GM19455 (cell line): Measurements from ENCODE around the gene FREY1.
A peak's percentile ranks its signal among the peaks of the same experiment; 100 is the strongest.
"Not testable (repeated sequence)": the region's sequence is repeated elsewhere in the genome, so short reads cannot be mapped to it uniquely, and the experiment has no call there.

ENCODE experiments used
- ATAC-seq: cut with Tn5 transposase; IDR thresholded peaks from one replicate; pipeline ENCODE4 v1.9.1; 2021; ENCODE audit not compliant: unreplicated experiment

Gene FREY1

DNA sequence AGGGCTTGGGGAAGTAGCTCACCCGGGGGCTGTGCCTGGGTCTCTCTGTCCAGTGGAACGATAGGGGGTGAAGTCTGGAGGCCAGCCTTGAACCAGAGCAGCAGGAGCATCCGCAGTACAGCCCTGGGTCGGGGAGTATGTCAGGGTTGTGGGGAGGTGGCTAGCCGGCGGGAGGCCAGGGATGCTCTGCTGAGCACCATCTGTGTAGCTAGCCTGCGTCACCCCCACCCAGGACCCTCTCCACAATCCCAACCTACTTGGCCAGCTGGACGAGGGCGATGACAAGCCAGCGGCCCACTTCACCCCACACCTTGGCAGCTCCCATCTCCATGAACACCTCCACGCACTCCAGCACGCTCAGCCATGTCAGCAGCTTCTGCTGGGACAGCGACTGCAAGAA, 8.4 kb upstream of the FREY1 start:
- no peak for ATAC-seq

DNA sequence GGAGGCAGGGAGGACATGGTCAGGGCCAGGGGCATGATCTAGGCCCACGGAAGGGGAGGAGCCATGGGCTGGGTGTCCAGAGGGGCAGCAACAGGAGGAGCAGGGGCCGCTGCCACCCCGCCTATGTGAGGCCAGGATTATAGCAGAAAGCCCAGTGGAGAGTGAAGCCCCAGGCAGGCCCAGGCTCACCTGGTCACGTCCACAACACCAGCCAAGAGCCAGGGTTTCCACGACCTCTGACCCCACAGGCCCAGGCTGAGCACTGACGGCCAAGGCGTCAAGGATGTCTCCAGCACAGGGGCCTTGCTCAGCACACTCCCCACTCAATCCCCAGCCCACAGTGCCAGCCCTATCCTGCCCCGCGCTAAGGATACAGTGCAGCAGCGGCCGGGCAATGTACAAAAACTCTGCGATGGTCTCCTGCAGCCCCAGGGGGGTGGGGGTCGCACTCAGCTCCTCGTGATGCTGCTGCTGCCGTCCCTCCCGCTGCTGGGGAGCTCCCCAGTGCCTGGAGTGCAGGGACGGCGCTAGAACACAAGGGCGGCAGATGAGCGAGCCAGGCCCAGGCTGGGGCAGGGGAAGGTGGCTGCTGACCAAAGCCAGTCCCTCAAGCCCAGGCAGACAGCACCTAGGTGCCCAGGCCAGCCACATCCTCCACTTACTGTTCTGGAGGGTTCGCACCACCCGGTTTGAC, 7.0 kb upstream of the FREY1 start:
- ATAC-seq: no peak

DNA sequence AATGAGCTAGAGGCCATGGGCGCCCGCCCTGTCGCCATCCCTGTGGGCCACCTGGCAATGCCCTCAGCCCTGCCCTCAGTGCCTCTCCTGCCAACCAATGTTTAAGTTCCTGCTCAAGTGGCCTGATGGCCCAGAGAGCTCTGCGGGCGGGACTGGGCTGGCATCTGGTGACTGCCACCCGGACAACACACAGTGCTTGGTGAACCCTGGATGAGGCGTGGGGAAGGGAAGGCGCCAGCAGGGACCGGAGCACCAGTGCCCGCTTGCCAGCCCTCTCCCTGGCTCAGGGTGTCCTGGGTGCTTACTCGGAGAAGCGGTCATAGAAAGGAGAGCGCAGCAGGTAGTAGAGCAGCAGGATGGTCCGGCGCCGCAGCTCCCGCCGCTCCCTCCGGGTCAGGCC, 6.4 kb upstream of the FREY1 start:
- ATAC-seq: no peak

DNA sequence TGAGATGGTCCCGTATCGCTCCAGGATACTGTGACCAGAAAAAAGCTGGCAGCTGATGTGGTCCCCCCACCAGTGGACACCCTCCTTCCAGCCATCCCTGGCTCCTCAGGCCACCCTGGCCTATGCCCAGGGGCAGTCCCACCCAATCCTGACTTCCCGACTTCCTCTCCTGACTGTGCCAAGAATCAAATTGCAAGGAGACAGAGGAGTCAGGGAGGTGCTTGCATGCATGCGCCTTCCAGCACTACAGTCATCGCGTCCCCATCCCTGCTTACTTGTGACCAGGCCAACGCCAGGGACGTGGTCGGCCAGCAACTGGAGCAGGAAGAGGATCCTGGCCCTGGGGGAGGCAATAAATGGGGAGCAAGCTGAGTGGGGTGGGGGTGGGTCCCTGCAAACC, 3.6 kb upstream of the FREY1 start:
- no peak for ATAC-seq

DNA sequence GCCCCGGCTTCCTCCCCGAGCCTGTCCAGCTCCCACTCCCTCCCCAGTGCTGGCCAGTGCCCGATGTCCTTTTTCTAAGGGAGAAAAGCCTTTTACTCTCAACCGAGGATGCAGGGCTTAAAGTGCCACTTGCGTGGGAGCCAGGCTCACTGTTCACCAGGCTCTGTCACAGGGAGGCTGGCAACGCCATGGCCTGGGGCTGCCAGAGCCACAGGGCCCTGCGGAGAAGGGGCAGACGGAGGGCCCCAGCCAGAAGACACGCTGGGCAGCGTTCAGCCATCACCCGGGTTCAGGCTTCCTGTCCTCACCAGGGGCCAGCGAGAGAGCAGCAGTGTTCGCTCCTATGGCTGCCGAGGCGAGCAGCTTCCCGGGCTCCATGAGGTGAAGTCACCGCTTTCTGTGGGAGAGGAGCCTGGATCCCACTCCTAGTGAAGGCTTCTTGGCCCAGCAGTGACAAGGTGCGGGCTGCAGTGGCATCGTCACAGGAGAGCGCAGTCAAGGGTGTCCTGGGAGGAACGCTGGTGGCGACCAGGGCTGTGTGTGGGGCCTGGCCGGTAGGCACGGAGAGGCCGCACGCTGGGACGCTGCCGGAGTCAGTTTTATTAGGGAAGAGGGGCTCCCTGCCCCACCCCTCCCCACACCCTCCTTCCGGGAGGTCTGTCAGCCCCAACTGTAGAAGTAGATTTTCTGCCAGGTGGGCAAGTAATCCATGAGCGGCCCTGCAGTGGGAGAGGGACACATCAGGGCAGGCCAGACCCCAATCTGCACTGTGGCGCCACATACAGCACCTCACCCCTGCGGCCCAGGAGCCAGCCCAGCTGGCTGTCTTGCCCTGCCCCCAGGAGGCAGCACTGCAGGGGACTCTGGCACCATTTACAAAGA, 2.8 kb upstream of the FREY1 start:
- ATAC-seq: no peak

DNA sequence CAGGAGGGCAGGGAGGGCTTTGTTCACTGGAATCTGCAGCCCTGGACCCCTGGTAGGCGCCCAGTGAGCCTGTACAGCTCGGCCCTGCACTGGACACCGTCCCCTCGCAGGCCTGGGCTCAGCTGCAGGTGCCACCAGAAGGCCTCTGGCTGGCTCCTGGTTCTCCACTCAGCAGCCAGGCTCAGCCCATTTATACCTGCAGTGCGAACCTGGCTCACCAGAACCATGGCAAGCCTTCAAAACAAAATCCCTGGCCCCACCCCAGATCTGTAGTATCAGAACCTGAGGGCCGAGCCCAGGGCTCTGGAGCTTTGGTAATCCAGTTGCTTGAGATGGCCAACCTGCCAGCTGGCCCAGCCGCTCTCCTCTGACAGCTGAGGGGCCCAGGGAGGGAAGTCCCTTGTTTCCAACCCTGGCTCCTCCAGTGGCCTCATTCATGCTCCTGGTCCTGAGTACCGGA, 870 bp upstream of the FREY1 start:
- no peak for ATAC-seq

DNA sequence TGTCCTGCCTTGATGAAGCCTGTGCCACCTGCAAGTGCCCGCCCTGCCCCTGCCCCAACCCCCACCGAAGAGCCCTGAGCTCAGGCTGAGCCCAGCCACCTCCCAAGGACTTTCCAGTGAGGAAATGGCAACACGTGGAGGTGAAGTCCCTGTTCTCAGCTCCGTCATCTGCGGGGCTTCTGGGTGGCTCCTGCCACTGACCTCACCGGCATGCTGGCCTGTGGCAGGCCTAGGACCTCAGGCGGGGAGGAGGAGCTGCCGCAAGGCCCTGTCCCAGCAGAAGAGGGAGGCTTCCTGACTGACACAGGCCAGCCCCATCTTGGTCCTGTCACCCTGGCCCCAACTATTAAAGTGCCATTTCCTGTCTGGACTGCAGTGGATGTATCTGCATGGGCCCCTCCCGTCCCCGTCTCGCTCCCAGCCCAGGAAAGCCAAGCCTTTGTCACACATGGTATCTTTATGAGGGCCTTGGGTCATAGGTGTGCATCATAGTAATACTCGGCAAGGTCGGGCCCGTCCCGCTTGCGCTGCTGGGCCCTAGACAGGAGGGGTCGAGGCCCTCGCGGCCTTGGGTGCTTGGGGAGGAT, 882 bp downstream of the FREY1 start:
- no peak for ATAC-seq

DNA sequence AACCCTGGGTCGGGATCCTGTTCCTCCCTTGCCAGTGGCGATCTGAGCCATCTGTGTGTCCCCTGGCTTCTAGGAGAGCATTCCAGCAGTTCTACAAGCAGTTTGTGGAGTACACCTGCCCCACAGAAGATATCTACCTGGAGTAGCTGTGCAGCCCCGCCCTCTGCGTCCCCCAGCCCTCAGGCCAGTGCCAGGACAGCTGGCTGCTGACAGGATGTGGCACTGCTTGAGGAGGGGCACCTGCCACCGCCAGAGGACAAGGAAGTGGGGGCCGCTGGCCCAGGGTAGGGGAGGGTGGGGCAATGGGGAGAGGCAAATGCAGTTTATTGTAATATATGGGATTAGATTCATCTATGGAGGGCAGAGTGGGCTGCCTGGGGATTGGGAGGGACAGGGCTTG, 1.5 kb downstream of the FREY1 start:
- ATAC-seq: not testable (repeated sequence)

DNA sequence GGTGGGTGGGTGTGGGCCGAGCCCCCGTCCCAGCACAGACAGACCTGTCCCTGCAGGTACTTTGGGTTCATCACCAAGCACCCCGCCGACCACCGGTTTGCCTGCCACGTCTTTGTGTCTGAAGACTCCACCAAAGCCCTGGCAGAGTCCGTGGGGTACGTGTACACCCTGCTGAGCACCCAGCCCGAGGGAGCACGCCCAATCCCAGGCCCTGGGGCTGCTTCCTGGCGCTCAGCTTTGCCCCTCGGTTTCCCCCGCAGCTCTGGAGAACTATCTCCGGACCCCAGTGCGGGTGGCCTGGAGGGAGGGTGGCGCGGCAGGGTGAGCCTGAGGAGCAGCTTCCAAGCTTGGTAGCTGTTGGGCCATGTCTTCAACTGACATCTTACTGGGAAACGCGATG, 2.0 kb downstream of the FREY1 start:
- no peak for ATAC-seq

DNA sequence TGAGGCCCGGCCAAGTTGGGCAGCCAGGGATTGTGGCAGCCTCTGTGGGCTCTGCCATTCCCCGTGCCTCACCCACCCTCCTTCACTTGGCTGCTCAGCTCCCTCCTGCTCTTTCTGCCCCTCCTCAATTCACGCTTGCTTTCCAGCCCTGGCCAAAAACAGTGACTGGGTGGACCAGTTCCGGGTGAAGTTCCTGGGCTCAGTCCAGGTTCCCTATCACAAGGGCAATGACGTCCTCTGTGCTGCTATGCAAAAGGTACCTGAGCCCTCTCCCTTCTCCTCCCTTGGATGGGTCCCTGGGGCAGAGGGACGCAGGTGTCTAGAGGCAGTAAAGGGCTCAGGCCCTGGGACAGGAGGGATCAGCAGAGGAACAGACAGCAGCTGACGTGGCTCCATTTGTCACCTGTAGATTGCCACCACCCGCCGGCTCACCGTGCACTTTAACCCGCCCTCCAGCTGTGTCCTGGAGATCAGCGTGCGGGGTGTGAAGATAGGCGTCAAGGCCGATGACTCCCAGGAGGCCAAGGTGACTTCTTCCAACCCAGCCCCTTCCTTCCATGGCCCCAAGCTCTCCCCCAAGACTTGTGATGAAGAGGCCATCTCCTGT, 2.7 kb downstream of the FREY1 start:
- no peak for ATAC-seq

DNA sequence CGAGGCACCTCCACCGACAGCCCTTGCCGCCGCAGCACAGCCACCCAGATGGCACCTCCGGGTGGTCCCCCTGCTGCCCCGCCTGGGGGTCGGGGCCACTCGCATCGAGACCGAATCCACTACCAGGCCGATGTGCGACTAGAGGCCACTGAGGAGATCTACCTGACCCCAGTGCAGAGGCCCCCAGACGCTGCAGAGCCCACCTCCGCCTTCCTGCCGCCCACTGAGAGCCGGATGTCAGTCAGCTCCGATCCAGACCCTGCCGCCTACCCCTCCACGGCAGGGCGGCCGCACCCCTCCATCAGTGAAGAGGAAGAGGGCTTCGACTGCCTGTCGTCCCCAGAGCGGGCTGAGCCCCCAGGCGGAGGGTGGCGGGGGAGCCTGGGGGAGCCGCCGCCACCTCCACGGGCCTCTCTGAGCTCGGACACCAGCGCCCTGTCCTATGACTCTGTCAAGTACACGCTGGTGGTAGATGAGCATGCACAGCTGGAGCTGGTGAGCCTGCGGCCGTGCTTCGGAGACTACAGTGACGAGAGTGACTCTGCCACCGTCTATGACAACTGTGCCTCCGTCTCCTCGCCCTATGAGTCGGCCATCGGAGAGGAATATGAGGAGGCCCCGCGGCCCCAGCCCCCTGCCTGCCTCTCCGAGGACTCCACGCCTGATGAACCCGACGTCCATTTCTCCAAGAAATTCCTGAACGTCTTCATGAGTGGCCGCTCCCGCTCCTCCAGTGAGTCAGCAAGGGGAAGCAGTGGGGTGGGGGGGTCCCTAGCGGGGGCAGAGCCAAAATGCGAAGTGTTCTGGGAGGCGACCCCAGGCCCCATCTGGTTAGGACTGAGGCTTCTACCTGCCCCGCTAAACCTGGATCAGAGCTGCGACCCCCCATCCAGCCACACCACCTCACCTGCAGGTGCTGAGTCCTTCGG, 4.4 kb downstream of the FREY1 start:
- ATAC-seq: no peak

DNA sequence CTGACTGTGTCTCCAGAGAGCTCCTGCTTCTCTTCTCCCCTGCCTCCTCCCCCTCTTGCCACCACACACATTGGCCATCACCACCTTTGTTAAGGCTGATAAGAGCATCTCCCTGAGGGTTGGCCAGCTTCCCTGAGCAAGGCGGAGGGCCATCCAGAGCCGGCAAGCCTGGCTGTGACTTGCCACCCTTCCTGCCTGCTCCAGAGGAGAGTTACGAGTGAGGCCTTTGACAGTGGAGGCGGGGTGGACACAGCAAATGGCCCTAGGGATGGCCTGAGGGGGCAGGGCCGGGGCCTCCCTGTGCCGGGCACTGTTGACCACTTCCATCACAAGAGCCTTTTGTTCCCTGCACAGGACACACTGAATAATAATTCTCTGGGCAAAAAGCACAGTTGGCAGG, 5.4 kb downstream of the FREY1 start:
- no peak for ATAC-seq

DNA sequence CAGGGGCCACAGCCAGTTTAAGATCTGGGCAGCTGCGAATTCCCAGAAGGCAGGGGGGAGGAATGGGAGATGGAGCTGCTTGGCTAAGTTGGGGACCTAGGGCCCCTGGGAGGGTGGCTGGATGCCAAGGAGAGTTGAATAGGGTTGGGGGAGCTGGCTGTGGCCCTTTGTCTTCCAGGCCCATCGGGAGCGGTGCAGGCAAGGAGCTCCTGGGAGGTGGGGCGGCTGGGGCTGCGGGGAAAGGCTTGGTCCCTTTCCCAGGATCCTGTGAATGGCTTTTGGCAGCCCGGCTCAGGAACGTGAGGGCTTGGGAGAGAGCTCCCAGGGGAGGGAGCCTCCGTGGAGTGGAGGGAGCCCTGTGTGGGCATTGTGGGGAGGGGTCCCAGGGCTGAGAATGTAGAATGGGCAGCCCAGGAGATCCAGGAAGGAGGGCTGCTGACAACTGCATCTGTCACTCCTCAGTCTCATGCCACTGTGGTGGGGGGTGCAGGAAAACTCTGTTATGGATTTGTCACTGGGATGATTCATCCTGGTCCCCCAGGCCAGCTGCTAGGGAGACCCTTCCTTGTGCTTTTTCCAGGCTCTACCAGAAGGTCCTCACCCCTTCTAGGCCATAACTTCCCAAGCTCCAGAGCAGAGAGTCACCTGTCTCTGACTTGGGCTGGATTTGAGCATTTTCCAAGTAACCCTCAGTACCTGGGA, 6.0 kb downstream of the FREY1 start:
- ATAC-seq: no peak

DNA sequence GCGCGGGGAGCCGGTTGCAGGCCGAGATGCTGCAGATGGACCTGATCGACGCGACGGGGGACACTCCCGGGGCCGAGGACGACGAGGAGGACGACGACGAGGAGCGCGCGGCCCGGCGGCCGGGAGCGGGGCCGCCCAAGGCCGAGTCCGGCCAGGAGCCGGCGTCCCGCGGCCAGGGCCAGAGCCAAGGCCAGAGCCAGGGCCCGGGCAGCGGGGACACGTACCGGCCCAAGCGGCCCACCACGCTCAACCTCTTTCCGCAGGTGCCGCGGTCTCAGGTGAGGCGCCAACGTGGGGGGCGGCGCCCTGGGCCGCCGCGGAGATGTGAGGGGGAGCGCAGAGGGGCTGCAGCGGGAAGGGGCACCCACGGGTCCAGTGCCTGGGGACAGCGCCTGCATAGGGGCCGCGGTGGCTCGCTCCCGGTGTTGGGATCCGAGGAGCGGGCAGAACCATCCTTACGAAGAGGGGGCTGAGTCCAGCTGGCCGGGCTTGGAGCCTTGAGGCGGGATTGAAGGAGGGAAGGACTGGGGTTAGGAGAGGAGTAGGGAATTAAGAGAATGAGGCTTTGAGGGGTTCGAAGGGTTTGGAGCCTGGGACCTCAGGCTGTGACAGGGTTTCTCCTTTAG, 6.8 kb downstream of the FREY1 start:
- peak; percentile 5 for ATAC-seq

DNA sequence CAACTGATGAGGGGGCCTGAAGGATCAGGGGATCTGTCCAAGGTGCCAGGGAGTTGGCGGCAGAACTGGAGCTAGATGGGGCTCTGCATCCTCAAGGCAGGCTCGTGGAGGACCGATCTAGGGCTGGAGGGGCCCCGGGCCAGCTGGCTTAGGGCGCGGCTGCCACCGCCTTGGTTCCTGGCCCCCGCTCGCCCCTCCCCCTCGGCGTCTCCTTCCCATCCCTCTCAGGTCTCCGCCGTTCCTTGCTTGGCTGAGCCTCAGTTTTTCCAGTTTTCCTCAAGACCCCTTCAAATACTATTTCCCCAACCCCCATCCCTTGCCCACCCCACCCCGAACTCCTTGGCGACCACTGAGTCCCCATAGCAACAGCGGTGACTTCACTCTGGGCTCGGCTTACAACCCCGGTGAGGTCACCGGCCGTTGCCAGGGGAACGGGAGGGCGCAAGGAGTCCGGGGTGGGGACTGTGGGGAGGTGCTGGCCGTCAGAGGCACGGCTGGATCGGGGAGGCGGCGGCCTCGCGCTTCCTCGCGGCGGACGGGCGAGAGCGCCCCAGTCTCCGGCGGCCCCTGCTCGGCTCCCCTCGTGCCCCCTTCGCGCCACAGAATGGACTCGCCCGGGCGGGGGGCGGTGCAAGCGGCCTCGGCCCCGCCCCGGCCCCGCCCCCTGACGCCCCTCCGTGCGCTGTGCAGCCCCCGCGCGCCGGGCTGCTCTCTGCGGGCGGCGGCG, 7.5 kb downstream of the FREY1 start:
- ATAC-seq: peak; percentile 43

DNA sequence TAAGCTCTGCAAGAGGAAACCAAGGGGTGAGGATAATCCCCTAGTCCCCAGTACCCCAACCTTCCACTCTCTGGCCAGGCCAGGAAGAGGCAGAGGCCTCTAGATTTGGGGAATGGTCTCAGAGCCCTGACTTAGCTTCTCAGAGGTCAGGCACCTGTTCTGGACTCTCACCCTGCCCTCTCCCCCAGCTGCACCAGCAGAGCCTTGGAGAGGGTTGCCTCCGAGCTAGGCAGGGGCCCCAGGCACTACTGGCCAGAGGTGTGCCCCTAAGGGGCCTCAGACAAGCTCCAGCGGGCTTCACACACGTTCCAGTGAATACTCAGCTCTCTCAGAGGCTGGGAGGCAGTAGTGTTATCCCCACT, 8.0 kb downstream of the FREY1 start:
- ATAC-seq: no peak

DNA sequence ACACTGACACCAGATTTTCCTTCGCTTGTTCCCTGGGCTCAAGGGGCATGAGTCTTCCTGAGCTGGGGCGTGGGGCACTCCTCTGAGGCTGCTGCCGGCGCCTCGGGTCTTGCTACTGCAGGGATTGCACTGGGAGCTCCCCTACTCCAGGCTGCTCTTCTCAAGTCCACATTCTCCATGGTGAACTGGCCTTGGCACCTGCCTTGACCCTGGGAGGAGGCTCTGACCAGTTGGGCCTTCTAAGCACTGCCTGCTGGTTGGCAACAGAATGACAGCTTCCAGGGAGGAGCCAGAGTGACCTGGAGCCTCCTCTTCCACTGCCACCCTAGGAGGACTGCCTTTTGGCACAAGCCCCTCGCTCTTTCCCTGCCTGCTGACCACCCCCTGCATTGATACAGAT, 9.5 kb downstream of the FREY1 start:
- ATAC-seq: no peak

DNA sequence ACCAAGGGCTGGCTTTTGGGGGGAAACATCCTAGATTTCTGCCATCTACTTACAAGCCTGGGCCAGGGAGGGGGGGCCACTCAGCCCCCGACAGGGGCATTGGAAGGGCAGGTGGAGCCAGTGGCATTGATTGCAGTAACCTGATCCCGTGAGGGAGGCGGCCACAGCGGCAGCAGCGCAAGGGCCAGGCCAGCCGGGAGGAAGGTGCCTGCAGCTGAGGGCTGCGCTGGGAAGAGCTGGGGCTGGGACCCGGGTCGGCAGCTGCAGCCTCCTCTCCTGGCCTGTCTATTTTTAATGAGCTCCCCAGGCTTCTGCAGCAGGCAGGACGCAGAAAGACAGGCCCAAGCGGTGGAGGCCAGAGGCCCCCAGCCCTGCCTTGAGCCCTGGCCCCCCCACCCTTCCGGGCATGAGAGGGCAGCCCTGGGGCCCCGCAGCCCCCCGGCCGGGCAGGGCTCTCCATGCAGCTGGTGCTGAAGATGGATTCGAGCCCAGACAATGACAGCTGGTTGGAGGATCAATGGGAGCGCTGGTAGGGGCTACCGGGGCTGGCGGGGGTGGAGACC, 10.6 kb downstream of the FREY1 start:
- no peak for ATAC-seq
